ENCODE results near the gene CDKL2.

DNA sequence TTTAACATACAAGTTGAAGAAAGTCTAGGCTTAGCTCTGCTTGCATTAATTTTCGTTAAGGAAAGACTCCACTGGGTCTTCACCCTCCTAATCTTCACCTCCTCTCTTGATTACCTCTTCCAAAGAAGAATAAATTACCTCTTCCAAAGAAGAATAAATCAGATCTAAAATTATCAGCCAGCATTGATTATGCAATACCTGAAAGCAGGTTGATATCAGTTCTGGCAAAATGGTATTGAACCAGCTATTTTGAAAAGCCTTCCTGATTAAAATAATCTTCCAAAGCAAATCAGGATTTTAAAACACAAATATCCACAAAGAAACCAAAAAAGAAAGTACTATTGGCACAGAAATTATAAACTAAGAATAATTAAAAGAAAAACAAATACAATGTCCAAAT, 36.9 kb downstream of the CDKL2 start:
- TF ChIP-seq, protein P1, sequence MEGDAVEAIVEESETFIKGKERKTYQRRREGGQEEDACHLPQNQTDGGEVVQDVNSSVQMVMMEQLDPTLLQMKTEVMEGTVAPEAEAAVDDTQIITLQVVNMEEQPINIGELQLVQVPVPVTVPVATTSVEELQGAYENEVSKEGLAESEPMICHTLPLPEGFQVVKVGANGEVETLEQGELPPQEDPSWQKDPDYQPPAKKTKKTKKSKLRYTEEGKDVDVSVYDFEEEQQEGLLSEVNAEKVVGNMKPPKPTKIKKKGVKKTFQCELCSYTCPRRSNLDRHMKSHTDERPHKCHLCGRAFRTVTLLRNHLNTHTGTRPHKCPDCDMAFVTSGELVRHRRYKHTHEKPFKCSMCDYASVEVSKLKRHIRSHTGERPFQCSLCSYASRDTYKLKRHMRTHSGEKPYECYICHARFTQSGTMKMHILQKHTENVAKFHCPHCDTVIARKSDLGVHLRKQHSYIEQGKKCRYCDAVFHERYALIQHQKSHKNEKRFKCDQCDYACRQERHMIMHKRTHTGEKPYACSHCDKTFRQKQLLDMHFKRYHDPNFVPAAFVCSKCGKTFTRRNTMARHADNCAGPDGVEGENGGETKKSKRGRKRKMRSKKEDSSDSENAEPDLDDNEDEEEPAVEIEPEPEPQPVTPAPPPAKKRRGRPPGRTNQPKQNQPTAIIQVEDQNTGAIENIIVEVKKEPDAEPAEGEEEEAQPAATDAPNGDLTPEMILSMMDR (IDR thresholded peaks at IDR 0.05; ENCODE audit: low read length), result no peak
- TF ChIP-seq EZH2 (IDR thresholded peaks at IDR 0.05; ENCODE audit: borderline replicate concordance, low read length), result no peak
